Subcutaneous adipose tissue (tissue), 4 donors: Measurements from ENCODE around the gene LRRC49. TPM values are rescaled to one million over a fixed set of nuclear protein-coding genes. Genes with fewer than 3 reads are reported as not detected.

ENCODE experiments used
- CTCF ChIP-seq: fragments of 450-650 bp; IDR thresholded peaks from one replicate; pipeline ENCODE4 v1.5.1; 2016; ENCODE audit warnings: low read depth, mild to moderate bottlenecking, control low read depth, antibody characterized with exemption, moderate library complexity
- total RNA-seq, 4 donors: library from RNA; depleted of rRNA; stranded (reverse); fragments of >200 nt; gene quantifications; one replicate each; pipeline ENCODE4 v1.1.0, GENCODE V29; 2016

Gene LRRC49
- total RNA-seq, 4 donors from 2014 or later: 3.2 to 8.8 (median 4.8) TPM

GRCh38 chr15:70936326-70936725, 43.7 kb downstream of the LRRC49 start:
- TF ChIP-seq CTCF: no peak

- no peak for TF ChIP-seq CTCF
Measured at GRCh38 chr15:70947351-70948335, 55.0 kb downstream of the LRRC49 start.

GRCh38 chr15:70950953-70951352, 58.3 kb downstream of the LRRC49 start:
- no peak for TF ChIP-seq CTCF

GRCh38 chr15:70954171-70954570, 61.5 kb downstream of the LRRC49 start:
- TF ChIP-seq CTCF: no peak

- no peak for TF ChIP-seq CTCF
Measured at GRCh38 chr15:70954733-70955132, 62.1 kb downstream of the LRRC49 start.

GRCh38 chr15:70955151-70955550, 62.5 kb downstream of the LRRC49 start:
- no peak for TF ChIP-seq CTCF

GRCh38 chr15:70956201-70956995, 63.8 kb downstream of the LRRC49 start:
- no peak for TF ChIP-seq CTCF
